GM12872 (cell line): ENCODE data around the gene CFAP91.

ENCODE experiments used
- TF ChIP-seq, protein P1 (sequence below): IDR thresholded peaks from 3 replicates; pipeline ENCODE4 v1.5.1; 2011; ENCODE audit warnings: low read depth, mild to moderate bottlenecking, low read length, moderate library complexity; ENCODE audit not compliant: insufficient read depth

Gene CFAP91

DNA sequence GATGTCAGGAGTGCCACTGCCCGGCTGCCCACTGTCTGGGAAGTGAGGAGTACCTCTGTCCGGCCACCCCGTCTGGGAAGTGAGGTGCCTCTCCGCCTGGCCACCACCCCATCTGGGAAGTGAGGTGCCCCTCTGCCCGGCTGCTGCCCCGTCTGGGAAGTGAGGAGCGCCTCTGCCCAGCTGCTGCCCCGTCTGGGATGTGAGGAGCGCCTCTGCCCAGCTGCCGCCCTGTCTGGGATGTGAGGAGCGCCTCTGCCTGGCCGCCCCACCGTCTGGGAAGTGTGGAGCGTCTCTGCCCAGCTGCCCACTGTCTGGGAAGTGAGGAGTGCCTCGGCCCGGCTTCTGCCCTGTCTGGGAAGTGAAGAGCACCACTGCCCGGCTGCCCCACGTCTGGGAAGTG lies 28.9 kb upstream of the CFAP91 start:
- TF ChIP-seq, protein P1, sequence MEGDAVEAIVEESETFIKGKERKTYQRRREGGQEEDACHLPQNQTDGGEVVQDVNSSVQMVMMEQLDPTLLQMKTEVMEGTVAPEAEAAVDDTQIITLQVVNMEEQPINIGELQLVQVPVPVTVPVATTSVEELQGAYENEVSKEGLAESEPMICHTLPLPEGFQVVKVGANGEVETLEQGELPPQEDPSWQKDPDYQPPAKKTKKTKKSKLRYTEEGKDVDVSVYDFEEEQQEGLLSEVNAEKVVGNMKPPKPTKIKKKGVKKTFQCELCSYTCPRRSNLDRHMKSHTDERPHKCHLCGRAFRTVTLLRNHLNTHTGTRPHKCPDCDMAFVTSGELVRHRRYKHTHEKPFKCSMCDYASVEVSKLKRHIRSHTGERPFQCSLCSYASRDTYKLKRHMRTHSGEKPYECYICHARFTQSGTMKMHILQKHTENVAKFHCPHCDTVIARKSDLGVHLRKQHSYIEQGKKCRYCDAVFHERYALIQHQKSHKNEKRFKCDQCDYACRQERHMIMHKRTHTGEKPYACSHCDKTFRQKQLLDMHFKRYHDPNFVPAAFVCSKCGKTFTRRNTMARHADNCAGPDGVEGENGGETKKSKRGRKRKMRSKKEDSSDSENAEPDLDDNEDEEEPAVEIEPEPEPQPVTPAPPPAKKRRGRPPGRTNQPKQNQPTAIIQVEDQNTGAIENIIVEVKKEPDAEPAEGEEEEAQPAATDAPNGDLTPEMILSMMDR: no peak

DNA sequence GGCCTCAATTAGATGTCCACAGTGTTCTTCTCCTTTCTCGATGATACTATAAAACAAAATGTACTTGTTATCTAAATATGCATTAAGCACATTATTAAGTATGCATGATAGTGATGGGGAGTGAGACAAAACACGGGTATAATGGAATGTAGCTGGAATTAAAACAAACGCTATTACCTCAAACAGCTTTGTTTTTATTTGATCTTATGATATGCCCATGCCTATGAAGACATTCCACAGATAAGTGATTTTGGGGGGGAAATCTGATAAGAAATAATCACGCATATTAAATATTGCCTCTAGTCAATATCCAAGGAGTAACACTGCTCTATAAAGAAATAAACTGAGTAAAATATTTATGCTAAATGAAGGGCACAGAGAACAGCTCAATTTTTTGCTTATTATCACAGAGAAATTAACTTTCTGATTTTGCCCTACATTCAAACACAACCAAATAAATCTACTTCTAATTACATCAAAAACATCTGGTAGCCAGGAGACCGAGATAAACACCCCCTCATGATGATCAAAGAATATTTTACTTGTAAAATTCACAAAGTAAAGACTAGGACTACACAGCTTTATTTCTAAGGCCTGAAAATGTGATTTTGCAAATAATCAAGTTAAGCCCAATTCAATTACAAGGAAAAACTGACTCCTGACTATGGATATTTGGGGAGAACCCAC lies 27.5 kb upstream of the CFAP91 start:
- TF ChIP-seq, protein P1: no peak

DNA sequence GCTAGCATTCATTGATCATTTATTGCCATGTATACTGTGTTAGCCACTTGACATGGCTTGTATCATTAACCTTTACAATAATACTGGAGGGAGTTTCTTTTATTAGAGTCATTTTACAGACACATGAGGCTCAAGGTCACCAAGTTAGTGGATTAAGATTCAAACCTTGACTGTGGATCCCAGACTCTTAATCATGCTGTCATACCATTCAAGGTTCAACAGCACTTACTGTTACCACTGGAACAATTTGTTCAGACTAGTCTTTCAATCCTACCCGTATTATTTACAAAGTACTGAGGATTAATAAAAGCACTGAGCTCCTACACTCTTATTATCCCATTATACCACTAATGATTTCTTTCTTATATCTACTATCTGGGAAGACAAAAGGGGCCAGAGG lies 26.8 kb upstream of the CFAP91 start:
- TF ChIP-seq, protein P1: no peak

DNA sequence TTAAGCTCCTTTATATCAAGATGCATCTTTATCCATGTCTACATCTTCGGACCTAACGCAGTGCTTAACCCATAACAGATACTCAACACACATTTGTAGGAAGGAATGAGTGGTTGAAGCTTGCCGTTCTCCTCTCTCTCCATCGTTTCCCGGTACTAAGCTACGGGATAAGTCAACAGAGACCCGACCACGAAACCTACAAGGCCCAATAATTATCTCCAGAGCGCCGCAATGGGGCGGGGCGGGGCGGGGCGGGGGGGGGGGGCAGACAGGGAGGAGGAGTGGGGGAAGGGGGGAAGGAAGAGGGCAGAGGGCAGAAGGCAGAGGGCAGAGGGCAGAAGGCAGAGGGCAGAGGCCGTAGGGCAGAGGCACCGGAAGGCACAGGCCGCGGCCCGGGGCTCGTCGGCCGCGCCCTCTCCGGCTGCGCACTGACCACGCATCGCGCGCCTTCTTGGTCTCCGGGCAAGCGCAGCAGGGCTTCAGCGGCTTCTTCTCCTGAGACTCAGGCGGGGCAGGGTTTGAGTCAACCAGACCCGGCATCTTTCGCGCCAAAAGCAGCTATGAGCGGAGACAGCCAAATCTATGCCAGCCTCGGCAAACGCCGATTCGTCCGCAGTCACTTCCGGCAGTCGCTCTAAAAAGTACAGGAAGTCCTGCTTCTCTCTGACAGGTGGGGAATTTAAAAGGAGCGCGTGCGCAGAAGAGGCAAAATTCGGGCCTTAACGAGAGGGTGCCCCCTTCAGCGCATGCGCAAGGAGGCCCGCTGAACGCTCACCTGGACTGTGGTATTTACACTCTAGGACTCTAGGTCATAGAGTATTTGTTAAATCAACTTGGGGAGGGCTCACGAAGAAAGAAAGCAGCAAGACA lies 25.8 kb upstream of the CFAP91 start, which contains the start of gene COX17:
Gene COX17, minus strand, starts transcription at position 636 of the 870 bp plus-strand sequence. Its CDS starts 96 bp downstream, at position 540.
- TF ChIP-seq, protein P1: no peak

DNA sequence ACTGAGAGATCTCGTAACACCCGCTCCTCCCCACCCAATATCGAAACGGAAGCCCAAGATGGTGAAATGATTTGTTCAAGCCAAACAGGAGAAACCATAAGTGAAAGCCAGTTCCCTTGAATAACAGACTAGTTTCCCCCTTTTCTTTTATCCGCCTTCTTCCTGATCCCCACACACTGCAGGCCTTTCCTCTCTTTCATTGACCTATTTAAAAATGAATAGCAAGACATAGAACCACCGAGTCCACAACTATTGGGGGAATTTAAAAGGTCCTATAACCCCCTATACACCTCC lies 25.2 kb upstream of the CFAP91 start:
- TF ChIP-seq, protein P1: no peak

DNA sequence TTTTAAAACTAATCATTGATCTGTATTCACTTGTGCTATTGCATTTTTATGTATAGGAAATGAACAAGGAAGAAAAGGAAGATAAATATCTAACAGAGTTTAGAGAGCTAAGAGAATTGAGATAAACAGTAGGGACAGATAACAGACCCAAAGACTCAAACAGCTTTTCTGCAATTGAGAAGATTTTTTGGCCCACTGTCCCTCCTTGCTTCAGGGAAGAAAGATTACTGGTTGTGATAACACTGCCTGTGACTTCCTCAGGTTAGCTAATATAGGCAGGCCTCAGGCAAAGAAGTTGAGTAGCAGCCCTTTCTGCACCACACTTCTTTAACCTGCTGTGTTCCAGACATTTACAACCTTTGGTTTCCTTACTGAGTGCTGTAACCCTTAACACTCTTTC lies 22.9 kb upstream of the CFAP91 start:
- TF ChIP-seq, protein P1: no peak

DNA sequence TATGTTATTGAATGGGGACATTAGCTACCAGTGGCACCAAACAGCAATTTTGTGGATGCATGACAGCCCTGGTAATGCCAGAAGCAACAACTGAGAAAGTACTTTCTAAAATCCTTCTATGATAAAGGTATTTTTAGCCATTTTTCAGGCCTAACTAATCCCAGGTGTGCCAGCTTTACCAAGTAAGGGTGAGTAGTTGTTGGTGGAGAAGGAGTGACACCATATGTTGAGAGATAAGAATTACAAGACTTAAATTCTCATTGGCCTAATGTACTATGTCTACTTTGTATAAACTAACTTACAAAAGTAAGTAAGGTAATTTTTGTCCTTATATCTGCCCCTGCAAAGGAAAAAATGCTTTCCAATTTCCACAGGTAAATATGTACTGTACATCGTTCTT lies 21.5 kb upstream of the CFAP91 start:
- TF ChIP-seq, protein P1: peak; percentile 57
